Testis (tissue), 2 donors: ENCODE data around the gene FAIM2.

ENCODE experiments used
- POLR2A ChIP-seq: fragments of 450-650 bp; IDR thresholded peaks from one replicate; pipeline ENCODE4 v1.6.1; 2017; ENCODE audit warnings: antibody characterized with exemption, mild to moderate bottlenecking, moderate library complexity
- TF ChIP-seq, protein P1 (sequence below), 3 experiments: fragments of 450-650 bp in 2 of 3; fragments of 200-600 bp in 1 of 3; sonication (generic) in 1 of 3; IDR thresholded peaks; one replicate each; pipeline ENCODE4 v1.5.1; 2016 to 2019; ENCODE audit warnings: antibody characterized with exemption in 3 of 3, mild to moderate bottlenecking in 2 of 3, moderate library complexity in 1 of 3

DNA sequence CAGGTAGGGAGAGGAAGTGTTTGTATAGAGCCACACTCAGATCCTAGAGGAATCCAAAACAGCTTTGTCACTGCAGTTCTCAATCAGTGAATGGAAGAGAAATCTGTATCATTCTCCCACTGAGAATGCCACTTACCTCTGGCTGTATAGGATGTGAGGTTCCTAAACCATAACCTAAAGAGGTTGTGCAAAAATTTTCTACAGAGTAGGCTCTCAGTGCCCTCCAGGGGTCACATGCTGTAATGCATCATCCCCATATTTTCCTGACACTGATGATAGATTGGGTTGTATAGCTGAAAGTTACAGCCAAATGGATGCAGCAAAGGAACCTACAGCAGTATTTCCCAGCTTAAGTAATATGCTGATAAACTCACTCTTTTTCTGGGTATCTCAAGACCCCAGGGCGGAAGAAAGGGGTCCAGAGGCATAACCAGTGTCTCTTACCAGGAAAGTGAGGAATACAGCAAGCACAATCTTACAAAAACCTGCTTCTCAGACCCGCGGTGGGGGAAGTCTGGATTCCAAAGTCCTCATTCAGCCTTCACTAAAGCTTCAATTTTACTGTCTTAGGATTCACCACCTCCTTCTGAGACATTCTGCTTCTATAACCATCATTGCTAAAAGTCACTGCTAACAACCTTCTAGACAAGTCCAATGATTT lies 64.6 kb downstream of the FAIM2 start:
- TF ChIP-seq POLR2A = no peak
- TF ChIP-seq, protein P1, sequence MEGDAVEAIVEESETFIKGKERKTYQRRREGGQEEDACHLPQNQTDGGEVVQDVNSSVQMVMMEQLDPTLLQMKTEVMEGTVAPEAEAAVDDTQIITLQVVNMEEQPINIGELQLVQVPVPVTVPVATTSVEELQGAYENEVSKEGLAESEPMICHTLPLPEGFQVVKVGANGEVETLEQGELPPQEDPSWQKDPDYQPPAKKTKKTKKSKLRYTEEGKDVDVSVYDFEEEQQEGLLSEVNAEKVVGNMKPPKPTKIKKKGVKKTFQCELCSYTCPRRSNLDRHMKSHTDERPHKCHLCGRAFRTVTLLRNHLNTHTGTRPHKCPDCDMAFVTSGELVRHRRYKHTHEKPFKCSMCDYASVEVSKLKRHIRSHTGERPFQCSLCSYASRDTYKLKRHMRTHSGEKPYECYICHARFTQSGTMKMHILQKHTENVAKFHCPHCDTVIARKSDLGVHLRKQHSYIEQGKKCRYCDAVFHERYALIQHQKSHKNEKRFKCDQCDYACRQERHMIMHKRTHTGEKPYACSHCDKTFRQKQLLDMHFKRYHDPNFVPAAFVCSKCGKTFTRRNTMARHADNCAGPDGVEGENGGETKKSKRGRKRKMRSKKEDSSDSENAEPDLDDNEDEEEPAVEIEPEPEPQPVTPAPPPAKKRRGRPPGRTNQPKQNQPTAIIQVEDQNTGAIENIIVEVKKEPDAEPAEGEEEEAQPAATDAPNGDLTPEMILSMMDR (IDR thresholded peaks at IDR 0.05) = peak; percentile 30 to 53 (median 48)
